Femur (tissue), 1 donor: ENCODE results near the gene FAM72D.
"Not testable (repeated sequence)": the region's sequence is repeated elsewhere in the genome, so short reads cannot be mapped to it uniquely, and the experiment has no call there.

Source experiments
- DNase-seq: peaks from one replicate; pipeline ENCODE4 v3.0.0-alpha.2; 2017

FAM72D gene

GRCh38 chr1:145095284-145096057 is at the start of gene FAM72D, which contains the start of gene SRGAP2B:
Gene FAM72D, plus strand, starts transcription at chr1:145095974. Its CDS starts 874 bp downstream, at chr1:145096848.
Gene SRGAP2B, minus strand, starts transcription at chr1:145095328. Its CDS starts 2,427 bp downstream, at chr1:145092901.
- not testable (repeated sequence) for DNase-seq

GRCh38 chr1:145047553-145047952 is 48.2 kb upstream of the FAM72D start:
- DNase-seq: not testable (repeated sequence)

- not testable (repeated sequence) for DNase-seq
Observed at GRCh38 chr1:145048181-145048856, 47.5 kb upstream of the FAM72D start.

- not testable (repeated sequence) for DNase-seq
Observed at GRCh38 chr1:145052019-145052776, 43.6 kb upstream of the FAM72D start.

GRCh38 chr1:145053428-145053827 is 42.3 kb upstream of the FAM72D start:
- DNase-seq: not testable (repeated sequence)

- not testable (repeated sequence) for DNase-seq
Observed at GRCh38 chr1:145055217-145055760, 40.5 kb upstream of the FAM72D start.

GRCh38 chr1:145058184-145058583 is 37.6 kb upstream of the FAM72D start:
- not testable (repeated sequence) for DNase-seq

- not testable (repeated sequence) for DNase-seq
Observed at GRCh38 chr1:145063285-145063684, 32.5 kb upstream of the FAM72D start.

GRCh38 chr1:145063941-145064648 is 31.7 kb upstream of the FAM72D start:
- DNase-seq: peak; percentile 1

- not testable (repeated sequence) for DNase-seq
Observed at GRCh38 chr1:145065194-145065826, 30.5 kb upstream of the FAM72D start.

GRCh38 chr1:145066486-145066885 is 29.3 kb upstream of the FAM72D start:
- not testable (repeated sequence) for DNase-seq

GRCh38 chr1:145071569-145071968 is 24.2 kb upstream of the FAM72D start:
- not testable (repeated sequence) for DNase-seq

- not testable (repeated sequence) for DNase-seq
Observed at GRCh38 chr1:145074021-145074559, 21.7 kb upstream of the FAM72D start.

- DNase-seq: not testable (repeated sequence)
Observed at GRCh38 chr1:145076877-145077276, 18.9 kb upstream of the FAM72D start.

GRCh38 chr1:145077872-145078786 is 17.6 kb upstream of the FAM72D start:
- not testable (repeated sequence) for DNase-seq

GRCh38 chr1:145078787-145079370 is 16.9 kb upstream of the FAM72D start:
- not testable (repeated sequence) for DNase-seq

GRCh38 chr1:145079737-145080136 is 16.0 kb upstream of the FAM72D start:
- not testable (repeated sequence) for DNase-seq

GRCh38 chr1:145080193-145080592 is 15.6 kb upstream of the FAM72D start:
- DNase-seq: not testable (repeated sequence)

GRCh38 chr1:145082483-145083255 is 13.1 kb upstream of the FAM72D start:
- not testable (repeated sequence) for DNase-seq
